ENCODE data around the gene EIF4B. TPM values are rescaled to one million over a fixed set of nuclear protein-coding genes. Genes with fewer than 3 reads are reported as not detected.

Gene EIF4B
- total RNA-seq, 1 experiment from 2014 or later, result 351 TPM

DNA sequence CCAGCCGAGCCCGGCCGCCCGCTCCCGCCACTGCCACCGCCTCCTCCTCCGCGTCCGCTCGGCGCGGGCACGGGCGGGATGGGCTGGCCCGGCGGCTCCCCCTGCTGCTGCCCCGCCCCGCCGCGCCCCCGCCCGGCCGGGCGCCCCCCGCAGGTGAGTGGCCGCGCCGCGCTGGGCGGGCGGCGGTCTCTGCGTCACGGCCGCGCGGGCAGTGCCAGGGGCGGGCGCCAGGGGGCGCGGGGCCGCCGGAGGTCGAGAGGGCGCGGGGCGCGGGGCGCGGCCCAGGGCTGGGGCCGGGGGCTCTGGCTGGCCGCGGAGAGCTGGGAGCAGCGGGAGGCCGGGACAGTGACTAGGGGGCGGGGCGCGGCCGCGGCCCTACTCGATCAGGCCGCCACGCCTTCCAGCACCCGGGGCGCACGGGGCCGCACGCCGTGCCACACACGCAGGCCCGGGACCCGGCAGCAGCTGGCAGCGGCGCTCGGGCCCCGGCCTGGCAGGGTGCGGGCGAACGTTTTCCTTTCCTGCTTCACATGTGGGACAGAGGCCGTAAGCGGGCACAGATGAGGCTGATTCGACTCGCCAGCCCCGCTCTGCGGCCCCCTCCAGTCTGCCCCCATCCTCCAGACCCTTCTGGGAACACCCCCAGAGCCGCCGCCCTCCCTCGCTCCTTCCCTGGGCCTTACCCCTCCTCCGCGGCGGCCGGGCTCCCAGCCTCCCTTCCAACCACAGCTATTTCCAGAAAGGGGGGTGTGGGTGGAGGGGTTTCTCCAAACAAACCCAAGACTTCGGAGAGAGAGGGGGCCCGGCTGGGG lies 41.2 kb downstream of the EIF4B start:
- CTCF ChIA-PET, result interaction anchor here (0.6 to 1.8 kb wide), 9 partner anchors 9 to 489 kb away, joined by 3 to 10 read pairs (median 4); partner anchors contain the start of gene SPRYD3
- BruUV-seq (replicated peaks), result no TSS peak
- Histone ChIP-seq H3K4me1 (ENCODE audit: control insufficient read depth, insufficient read depth, low read length) (peaks cover 77% of the 10 kb centered on the region), H3K9me3 (ENCODE audit: control insufficient read depth, insufficient read depth, low read depth, low read length) (no peaks in the 10 kb centered on the region), H3K27ac (ENCODE audit: low read length) (peak overlapping the region; percentile 93), H3K36me3 (ENCODE audit: control insufficient read depth, insufficient read depth, low read length) (no peaks in the 10 kb centered on the region), H3K4me3 (ENCODE audit: low read depth in 2 of 2, low read length in 2 of 2) (peak overlapping the region; percentile 48 to 71), H3K27me3 (ENCODE audit: control insufficient read depth, insufficient read depth, low read length) (no peaks in the 10 kb centered on the region)
- ATAC-seq (peak; percentile 64), DNase-seq (ENCODE audit: low read depth, low spot score) (no peak)
- TF ChIP-seq CTCF (IDR thresholded peaks at IDR 0.05), result peak; percentile 88
- TF ChIP-seq POLR2AphosphoS5 (IDR thresholded peaks at IDR 0.05; ENCODE audit: low read depth, low read length), result peak; percentile 25
- TF ChIP-seq SIN3A (IDR thresholded peaks at IDR 0.05; ENCODE audit: borderline replicate concordance, insufficient read depth, low read depth, low read length), result no peak; the same call in 1 of the 2 replicates
- in situ Hi-C loops (cut with HindIII; ENCODE audit: low pct_unique_long_range_greater_than_20kb, low sequenced_read_pairs), result no loop called here
- intact Hi-C loops (cut with micrococcal nuclease; ENCODE audit: unreplicated experiment), result no loop called here
- POLR2A ChIA-PET, result interaction anchor here (0.5 to 0.6 kb wide), 4 partner anchors 18 to 163 kb away, joined by 4 to 11 read pairs (median 6); no protein-coding TSS in a partner anchor

GRCh38 chr12:53048033-53048779 lies 42.0 kb downstream of the EIF4B start:
- Histone ChIP-seq H3K27me3 (ENCODE audit: control insufficient read depth, insufficient read depth, low read length) (no peaks in the 10 kb centered on the region), H3K27ac (ENCODE audit: low read length) (peak overlapping the region; percentile 93), H3K36me3 (ENCODE audit: control insufficient read depth, insufficient read depth, low read length) (no peaks in the 10 kb centered on the region), H3K9me3 (ENCODE audit: control insufficient read depth, insufficient read depth, low read depth, low read length) (no peaks in the 10 kb centered on the region), H3K4me3 (ENCODE audit: low read depth in 2 of 2, low read length in 2 of 2) (peak overlapping the region; percentile 39 to 60), H3K4me1 (ENCODE audit: control insufficient read depth, insufficient read depth, low read length) (peaks cover 83% of the 10 kb centered on the region)
- intact Hi-C loops (cut with micrococcal nuclease; ENCODE audit: unreplicated experiment), result no loop called here
- peak; percentile 44 for ATAC-seq
- ChIA-PET POLR2A (interaction anchor here (0.5 to 0.6 kb wide), 4 partner anchors 17 to 163 kb away, joined by 4 to 11 read pairs (median 6); no protein-coding TSS in a partner anchor), CTCF (interaction anchor here (0.6 to 1.8 kb wide), 12 partner anchors 9 to 490 kb away, joined by 3 to 10 read pairs (median 4); partner anchors contain the start of gene SPRYD3)
- no TSS peak for BruUV-seq (replicated peaks)
- DNase-seq (ENCODE audit: low read depth, low spot score), result no peak
- in situ Hi-C loops (cut with HindIII; ENCODE audit: low pct_unique_long_range_greater_than_20kb, low sequenced_read_pairs), result no loop called here
- TF ChIP-seq, protein P1, sequence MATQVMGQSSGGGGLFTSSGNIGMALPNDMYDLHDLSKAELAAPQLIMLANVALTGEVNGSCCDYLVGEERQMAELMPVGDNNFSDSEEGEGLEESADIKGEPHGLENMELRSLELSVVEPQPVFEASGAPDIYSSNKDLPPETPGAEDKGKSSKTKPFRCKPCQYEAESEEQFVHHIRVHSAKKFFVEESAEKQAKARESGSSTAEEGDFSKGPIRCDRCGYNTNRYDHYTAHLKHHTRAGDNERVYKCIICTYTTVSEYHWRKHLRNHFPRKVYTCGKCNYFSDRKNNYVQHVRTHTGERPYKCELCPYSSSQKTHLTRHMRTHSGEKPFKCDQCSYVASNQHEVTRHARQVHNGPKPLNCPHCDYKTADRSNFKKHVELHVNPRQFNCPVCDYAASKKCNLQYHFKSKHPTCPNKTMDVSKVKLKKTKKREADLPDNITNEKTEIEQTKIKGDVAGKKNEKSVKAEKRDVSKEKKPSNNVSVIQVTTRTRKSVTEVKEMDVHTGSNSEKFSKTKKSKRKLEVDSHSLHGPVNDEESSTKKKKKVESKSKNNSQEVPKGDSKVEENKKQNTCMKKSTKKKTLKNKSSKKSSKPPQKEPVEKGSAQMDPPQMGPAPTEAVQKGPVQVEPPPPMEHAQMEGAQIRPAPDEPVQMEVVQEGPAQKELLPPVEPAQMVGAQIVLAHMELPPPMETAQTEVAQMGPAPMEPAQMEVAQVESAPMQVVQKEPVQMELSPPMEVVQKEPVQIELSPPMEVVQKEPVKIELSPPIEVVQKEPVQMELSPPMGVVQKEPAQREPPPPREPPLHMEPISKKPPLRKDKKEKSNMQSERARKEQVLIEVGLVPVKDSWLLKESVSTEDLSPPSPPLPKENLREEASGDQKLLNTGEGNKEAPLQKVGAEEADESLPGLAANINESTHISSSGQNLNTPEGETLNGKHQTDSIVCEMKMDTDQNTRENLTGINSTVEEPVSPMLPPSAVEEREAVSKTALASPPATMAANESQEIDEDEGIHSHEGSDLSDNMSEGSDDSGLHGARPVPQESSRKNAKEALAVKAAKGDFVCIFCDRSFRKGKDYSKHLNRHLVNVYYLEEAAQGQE (IDR thresholded peaks at IDR 0.05; ENCODE audit: insufficient read depth in 1 of 2, low read depth in 2 of 2, low read length in 1 of 2), result no peak; a peak in 1 of 4 replicates
- TF ChIP-seq CTCF (IDR thresholded peaks at IDR 0.05) (peak; percentile 80), SIN3A (IDR thresholded peaks at IDR 0.05; ENCODE audit: borderline replicate concordance, insufficient read depth, low read depth, low read length) (no peak), TCF7L2 (IDR thresholded peaks at IDR 0.05; ENCODE audit: low read depth, low read length) (no peak)
